Nephron (organoid): ENCODE results near the gene TPM1.

Experiments
- H3K27ac Mint-ChIP-seq, 3 experiments: 2 replicates each; pipeline ENCODE4 v1.8.0; 2020; ENCODE audit warnings: mixed read lengths in 3 of 3, mild to moderate bottlenecking in 2 of 3, moderate library complexity in 1 of 3
- H3K27me3 Mint-ChIP-seq: 2 replicates; pipeline ENCODE4 v1.8.0; 2021; ENCODE audit warnings: low read depth, mild to moderate bottlenecking, moderate library complexity, mixed read lengths
- H3K36me3 Mint-ChIP-seq: 2 replicates; pipeline ENCODE4 v1.8.0; 2020; ENCODE audit warnings: low read depth, mixed read lengths
- H3K4me1 Mint-ChIP-seq: 2 replicates; pipeline ENCODE4 v1.8.0; 2020; ENCODE audit warnings: mixed read lengths
- H3K4me3 Mint-ChIP-seq, 3 experiments: 2 replicates each; pipeline ENCODE4 v1.8.0; 2020; ENCODE audit warnings: mild to moderate bottlenecking in 3 of 3, mixed read lengths in 3 of 3, moderate library complexity in 2 of 3
- H3K9me3 Mint-ChIP-seq: 2 replicates; pipeline ENCODE4 v1.8.0; 2020; ENCODE audit warnings: mixed read lengths
- CTCF ChIP-seq, 3 experiments: fragments of 200-600 bp; sonication (generic); IDR thresholded peaks; one replicate each; pipeline ENCODE4 v1.5.0; 2021; ENCODE audit warnings: antibody characterized with exemption in 3 of 3; ENCODE audit not compliant: unreplicated experiment in 3 of 3

Gene TPM1

DNA sequence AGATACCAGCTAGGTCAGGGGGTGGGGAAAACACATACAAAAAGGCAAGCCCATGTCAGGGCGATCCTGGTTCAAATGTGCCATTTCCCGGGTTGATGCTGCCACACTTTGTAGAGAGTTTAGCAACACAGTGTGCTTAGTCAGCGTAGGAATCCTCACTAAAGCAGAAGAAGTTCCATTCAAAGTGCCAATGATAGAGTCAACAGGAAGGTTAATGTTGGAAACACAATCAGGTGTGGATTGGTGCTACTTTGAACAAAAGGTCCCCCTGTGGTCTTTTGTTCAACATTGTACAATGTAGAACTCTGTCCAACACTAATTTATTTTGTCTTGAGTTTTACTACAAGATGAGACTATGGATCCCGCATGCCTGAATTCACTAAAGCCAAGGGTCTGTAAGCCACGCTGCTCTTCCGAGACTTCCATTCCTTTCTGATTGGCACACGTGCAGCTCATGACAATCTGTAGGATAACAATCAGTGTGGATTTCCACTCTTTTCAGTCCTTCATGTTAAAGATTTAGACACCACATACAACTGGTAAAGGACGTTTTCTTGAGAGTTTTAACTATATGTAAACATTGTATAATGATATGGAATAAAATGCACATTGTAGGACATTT, 28.9 kb downstream of the TPM1 start:
- H3K36me3 Mint-ChIP-seq, result peaks cover 51% of the 10 kb centered on the region
- no peak overlapping the region for H3K4me3 Mint-ChIP-seq
- no peak for TF ChIP-seq CTCF (IDR thresholded peaks at IDR 0.05; ENCODE audit: unreplicated experiment in 3 of 3)
- H3K4me1 Mint-ChIP-seq, result peaks cover 74% of the 10 kb centered on the region
- H3K9me3 Mint-ChIP-seq, result no peaks in the 10 kb centered on the region
- no peaks in the 10 kb centered on the region for H3K27me3 Mint-ChIP-seq
- peak overlapping the region in 2 of 3 experiments; percentile 45 to 71 for H3K27ac Mint-ChIP-seq

DNA sequence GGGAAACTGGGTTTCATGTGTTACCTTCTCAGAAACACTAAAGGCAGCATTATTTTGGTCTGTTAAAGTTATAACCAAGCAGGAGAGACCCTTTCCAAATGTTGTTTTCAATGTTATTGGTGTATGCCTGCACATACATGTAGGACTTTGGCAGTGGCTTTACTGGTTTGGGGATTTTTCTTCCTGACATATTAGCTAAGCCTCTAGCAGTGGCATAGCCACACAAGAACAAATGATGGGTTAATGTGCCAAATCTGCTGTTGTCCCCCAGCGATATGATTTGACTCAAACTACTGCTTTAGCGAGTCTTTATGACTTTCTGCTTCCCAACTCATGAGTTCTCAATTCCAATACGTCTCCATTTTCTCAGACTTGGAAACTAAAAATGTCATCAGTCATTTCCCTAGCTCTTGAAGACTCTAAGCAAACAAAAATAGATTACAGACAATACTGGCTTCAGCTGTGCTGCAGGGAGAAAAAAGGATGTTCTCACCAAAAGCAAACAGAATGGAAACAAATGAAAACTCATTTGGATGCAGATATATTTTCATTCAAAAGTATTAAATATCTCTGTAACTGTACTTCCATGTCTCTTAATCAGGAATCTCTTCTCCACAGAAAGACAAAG, 29.6 kb downstream of the TPM1 start:
- H3K4me3 Mint-ChIP-seq, result no peak overlapping the region
- H3K27ac Mint-ChIP-seq, result peak overlapping the region in 2 of 3 experiments; percentile 71 to 74
- no peaks in the 10 kb centered on the region for H3K27me3 Mint-ChIP-seq
- peaks cover 44% of the 10 kb centered on the region for H3K36me3 Mint-ChIP-seq
- TF ChIP-seq CTCF (IDR thresholded peaks at IDR 0.05; ENCODE audit: unreplicated experiment in 3 of 3), result no peak
- no peaks in the 10 kb centered on the region for H3K9me3 Mint-ChIP-seq
- H3K4me1 Mint-ChIP-seq, result peaks cover 78% of the 10 kb centered on the region

GRCh38 chr15:63072809-63073277, 30.3 kb downstream of the TPM1 start:
- Mint-ChIP-seq H3K4me1 (peaks cover 81% of the 10 kb centered on the region), H3K27me3 (no peaks in the 10 kb centered on the region), H3K4me3 (no peak overlapping the region), H3K9me3 (no peaks in the 10 kb centered on the region), H3K36me3 (peaks cover 40% of the 10 kb centered on the region), H3K27ac (peak overlapping the region in 2 of 3 experiments; percentile 71 to 74)
- TF ChIP-seq CTCF (IDR thresholded peaks at IDR 0.05; ENCODE audit: unreplicated experiment in 3 of 3), result no peak

- H3K4me3 Mint-ChIP-seq, result no peak overlapping the region
- TF ChIP-seq CTCF (IDR thresholded peaks at IDR 0.05; ENCODE audit: unreplicated experiment in 3 of 3), result no peak
- H3K4me1 Mint-ChIP-seq, result peaks cover 81% of the 10 kb centered on the region
- H3K36me3 Mint-ChIP-seq, result peaks cover 32% of the 10 kb centered on the region
- H3K27me3 Mint-ChIP-seq, result no peaks in the 10 kb centered on the region
- H3K27ac Mint-ChIP-seq, result peak overlapping the region; percentile 41 to 51 (median 48)
- H3K9me3 Mint-ChIP-seq, result no peaks in the 10 kb centered on the region
Observed at GRCh38 chr15:63073497-63074172, 31.1 kb downstream of the TPM1 start.

- H3K27me3 Mint-ChIP-seq, result peaks cover 4% of the 10 kb centered on the region
- no peaks in the 10 kb centered on the region for H3K9me3 Mint-ChIP-seq
- no peak for TF ChIP-seq CTCF (IDR thresholded peaks at IDR 0.05; ENCODE audit: unreplicated experiment in 3 of 3)
- peak overlapping the region; percentile 41 to 89 (median 80) for H3K27ac Mint-ChIP-seq
- H3K4me3 Mint-ChIP-seq, result peak overlapping the region in 2 of 3 experiments; percentile 9 to 55
- peaks cover 84% of the 10 kb centered on the region for H3K4me1 Mint-ChIP-seq
- peaks cover 25% of the 10 kb centered on the region for H3K36me3 Mint-ChIP-seq
Observed at GRCh38 chr15:63075015-63075983, 32.8 kb downstream of the TPM1 start.
